H1 (cell line): Measurements from ENCODE around the gene ENTPD1. TPM values are rescaled to one million over a fixed set of nuclear protein-coding genes. Genes with fewer than 3 reads are reported as not detected.

Source experiments
- CTCF ChIA-PET: fragments of 300-600 bp; sonication (Branson Sonifier 250); formaldehyde crosslinking; loops from one replicate; lab custom pipeline; 2021; ENCODE audit not compliant: partially characterized antibody; lab: Charles Lee
- POLR2A ChIA-PET: fragments of 300-600 bp; sonication (Branson Sonifier 250); formaldehyde crosslinking; loops from one replicate; lab custom pipeline; 2021; ENCODE audit warnings: inconsistent platforms; ENCODE audit not compliant: partially characterized antibody; lab: Charles Lee
- DNase-seq, 2 experiments: peaks; one replicate each; pipeline versions ENCODE4 v3.0.0 to v3.0.0-alpha.2; 2010 to 2022; ENCODE audit warnings: low spot score in 2 of 2, low read depth in 1 of 2, mixed read lengths in 1 of 2
- FAIRE-seq: peaks from 2 replicates; lab custom pipeline; 2011; peaks lifted over from hg19 to GRCh38; lab: Jason Lieb, UNC
- H2AFZ ChIP-seq: 2 replicates; pipeline ENCODE4 v1.8.1; 2012; ENCODE audit warnings: low read length, inconsistent platforms
- H2AK5ac ChIP-seq: 2 replicates; pipeline ENCODE4 v1.6.1; 2013; ENCODE audit warnings: low read depth, low read length
- H2BK120ac ChIP-seq: replicated peaks from 2 replicates; pipeline ENCODE3; 2013; ENCODE audit warnings: low read depth, low read length, inconsistent platforms
- H2BK12ac ChIP-seq: 2 replicates; pipeline ENCODE4 v1.6.1; 2013; ENCODE audit warnings: low read depth, low read length
- H2BK15ac ChIP-seq: 2 replicates; pipeline ENCODE4 v1.6.1; 2013; ENCODE audit warnings: low read length
- H2BK20ac ChIP-seq: 2 replicates; pipeline ENCODE4 v1.6.1; 2013; ENCODE audit warnings: low read length
- H2BK5ac ChIP-seq: 2 replicates; pipeline ENCODE4 v1.6.1; 2013; ENCODE audit warnings: low read depth, low read length
- H3K14ac ChIP-seq: 2 replicates; pipeline ENCODE4 v1.6.1; 2013; ENCODE audit warnings: inconsistent platforms; ENCODE audit not compliant: insufficient read length
- H3K18ac ChIP-seq: 2 replicates; pipeline ENCODE4 v1.6.1; 2013; ENCODE audit warnings: low read length; ENCODE audit errors: extremely low read depth
- H3K23ac ChIP-seq: 2 replicates; pipeline ENCODE4 v1.6.1; 2013; ENCODE audit warnings: inconsistent platforms; ENCODE audit not compliant: insufficient read length
- H3K23me2 ChIP-seq: 2 replicates; pipeline ENCODE4 v1.6.1; 2013; ENCODE audit warnings: low read depth, low read length
- H3K27ac ChIP-seq: 2 replicates; pipeline ENCODE4 v1.6.1; 2011; ENCODE audit warnings: low read depth, low read length, inconsistent platforms
- H3K27me3 ChIP-seq, 4 experiments: replicated peaks in 1 of 4; 1 replicate in 1 of 4; 2 replicates in 3 of 4; pipeline versions ENCODE4 v1.6.1 to v1.8.1; 2011 to 2013; ENCODE audit warnings: low read length in 3 of 4, mild to moderate bottlenecking in 3 of 4, inconsistent platforms in 2 of 4, mixed read lengths in 2 of 4, moderate library complexity in 1 of 4; ENCODE audit not compliant: control insufficient read depth in 3 of 4, insufficient read depth in 3 of 4; ENCODE audit errors: extremely low read depth in 1 of 4
- H3K36me3 ChIP-seq, 4 experiments: 2 replicates each; pipeline versions ENCODE4 v1.6.1 to v1.8.1; 2011 to 2013; ENCODE audit warnings: mild to moderate bottlenecking in 4 of 4, low read length in 3 of 4, moderate library complexity in 2 of 4, control low read depth in 1 of 4, inconsistent platforms in 1 of 4; ENCODE audit not compliant: insufficient read depth in 4 of 4, control insufficient read depth in 2 of 4
- H3K4ac ChIP-seq: replicated peaks from 2 replicates; pipeline ENCODE3; 2013; ENCODE audit warnings: low read length, low read depth, mixed read lengths, inconsistent platforms; ENCODE audit not compliant: insufficient read length
- H3K4me1 ChIP-seq, 4 experiments: replicated peaks in 1 of 4; 1 replicate in 1 of 4; 2 replicates in 3 of 4; pipeline versions ENCODE4 v1.6.1 to v1.8.1; 2011 to 2013; ENCODE audit warnings: low read length in 3 of 4, inconsistent platforms in 2 of 4, mixed read lengths in 1 of 4; ENCODE audit not compliant: insufficient read depth in 4 of 4, control insufficient read depth in 3 of 4
- H3K4me2 ChIP-seq, 2 experiments: 2 replicates each; pipeline versions ENCODE4 v1.6.1 to v1.8.1; 2011 to 2013; ENCODE audit warnings: low read depth in 2 of 2, low read length in 2 of 2, control low read depth in 1 of 2, inconsistent platforms in 1 of 2, mild to moderate bottlenecking in 1 of 2; ENCODE audit not compliant: insufficient read depth in 1 of 2
- H3K4me3 ChIP-seq, 4 experiments: fragments of 200-600, 300-600 bp in 1 of 4; sonication (generic), shearing (Covaris generic), sonication (Bioruptor Twin) in 1 of 4; 2 replicates each; pipeline versions ENCODE4 v1.5.1 to v1.8.1; 2011 to 2016; ENCODE audit warnings: low read length in 4 of 4, low read depth in 3 of 4, control low read depth in 2 of 4, inconsistent platforms in 2 of 4, mild to moderate bottlenecking in 2 of 4, mixed read lengths in 1 of 4, moderate library complexity in 1 of 4; ENCODE audit not compliant: insufficient read depth in 2 of 4; ENCODE audit errors: extremely low read depth in 1 of 4
- H3K56ac ChIP-seq: replicated peaks from 2 replicates; pipeline ENCODE3; 2013; ENCODE audit warnings: low read depth, mild to moderate bottlenecking, mixed read lengths, low read length, inconsistent platforms; ENCODE audit not compliant: insufficient read length
- H3K79me1 ChIP-seq: 2 replicates; pipeline ENCODE4 v1.6.1; 2013; ENCODE audit warnings: low read depth, low read length, control low read depth
- H3K79me2 ChIP-seq, 2 experiments: 2 replicates each; pipeline versions ENCODE4 v1.6.1 to v1.8.1; 2012 to 2013; ENCODE audit warnings: low read length in 2 of 2, mild to moderate bottlenecking in 2 of 2, inconsistent platforms in 1 of 2; ENCODE audit not compliant: insufficient read depth in 2 of 2, control insufficient read depth in 1 of 2
- H3K9ac ChIP-seq, 4 experiments: replicated peaks in 1 of 4; 1 replicate in 1 of 4; 2 replicates in 3 of 4; pipeline versions ENCODE4 v1.6.1 to v1.8.1; 2011 to 2013; ENCODE audit warnings: low read depth in 3 of 4, low read length in 3 of 4, control low read depth in 2 of 4, mild to moderate bottlenecking in 2 of 4, moderate library complexity in 2 of 4, inconsistent platforms in 1 of 4; ENCODE audit errors: extremely low read depth in 1 of 4
- H3K9me3 ChIP-seq, 2 experiments: 2 replicates each; pipeline versions ENCODE4 v1.6.1 to v1.8.1; 2012 to 2013; ENCODE audit warnings: mild to moderate bottlenecking in 2 of 2, moderate library complexity in 2 of 2, control low read depth in 1 of 2, inconsistent platforms in 1 of 2, low read depth in 1 of 2, low read length in 1 of 2, mixed read lengths in 1 of 2; ENCODE audit not compliant: insufficient read depth in 2 of 2
- H4K20me1 ChIP-seq, 2 experiments: replicated peaks in 1 of 2; 2 replicates each; pipeline versions ENCODE3 to v1.8.1; 2011 to 2013; ENCODE audit warnings: inconsistent platforms in 2 of 2, low read length in 2 of 2, mild to moderate bottlenecking in 1 of 2; ENCODE audit not compliant: insufficient read depth in 2 of 2, control insufficient read depth in 1 of 2
- H4K5ac ChIP-seq: 2 replicates; pipeline ENCODE4 v1.6.1; 2013; ENCODE audit warnings: low read length, low read depth, mixed read lengths, inconsistent platforms; ENCODE audit not compliant: insufficient read length
- H4K8ac ChIP-seq: 2 replicates; pipeline ENCODE4 v1.8.0; 2013; ENCODE audit warnings: mild to moderate bottlenecking, moderate library complexity, low read length, inconsistent platforms; ENCODE audit not compliant: insufficient read depth; ENCODE audit errors: extremely low read depth
- H4K91ac ChIP-seq: replicated peaks from 2 replicates; pipeline ENCODE3; 2013; ENCODE audit warnings: low read length, mixed read lengths, inconsistent platforms; ENCODE audit not compliant: insufficient read length
- ASH2L ChIP-seq: fragments of 200-600, 300-600 bp; sonication (generic); IDR thresholded peaks from one replicate; pipeline ENCODE4 v1.7.1; 2017; ENCODE audit warnings: low read length
- EGR1 ChIP-seq: IDR thresholded peaks from 2 replicates; pipeline ENCODE4 v1.6.1; 2011; ENCODE audit warnings: low read depth, low read length, borderline replicate concordance
- FOSL1 ChIP-seq: IDR thresholded peaks from 2 replicates; pipeline ENCODE4 v1.6.1; 2011; ENCODE audit warnings: mild to moderate bottlenecking, low read depth, low read length, moderate library complexity; ENCODE audit not compliant: insufficient read depth
- GABPA ChIP-seq: IDR thresholded peaks from 2 replicates; pipeline ENCODE4 v1.6.1; 2011; ENCODE audit warnings: mild to moderate bottlenecking, low read length, moderate library complexity, borderline replicate concordance; ENCODE audit not compliant: insufficient read depth
- MAFK ChIP-seq: IDR thresholded peaks from 2 replicates; pipeline ENCODE4 v1.6.1; 2012; ENCODE audit warnings: low read depth, mild to moderate bottlenecking, improper control_type of control experiment, low read length
- MAX ChIP-seq: IDR thresholded peaks from 2 replicates; pipeline ENCODE4 v1.6.1; 2012; ENCODE audit warnings: inconsistent platforms
- RXRA ChIP-seq: IDR thresholded peaks from 2 replicates; pipeline ENCODE4 v1.6.1; 2011; ENCODE audit warnings: low read depth, mild to moderate bottlenecking, low read length, moderate library complexity; ENCODE audit not compliant: insufficient read depth
- SAP30 ChIP-seq: fragments of 300-600 bp; sonication (generic); IDR thresholded peaks from 2 replicates; pipeline ENCODE4 v1.7.1; 2012; ENCODE audit warnings: low read length, moderate library complexity, mild to moderate bottlenecking, inconsistent platforms; ENCODE audit not compliant: insufficient read depth, insufficient replicate concordance
- SIX5 ChIP-seq: IDR thresholded peaks from 2 replicates; pipeline ENCODE4 v1.6.1; 2011; ENCODE audit warnings: mild to moderate bottlenecking, low read depth, low read length
- SP1 ChIP-seq: IDR thresholded peaks from 2 replicates; pipeline ENCODE4 v1.6.1; 2011; ENCODE audit warnings: low read depth, low read length
- SRF ChIP-seq: IDR thresholded peaks from 2 replicates; pipeline ENCODE4 v1.6.1; 2011; ENCODE audit warnings: mild to moderate bottlenecking, low read depth, low read length, moderate library complexity
- TBP ChIP-seq: IDR thresholded peaks from 2 replicates; pipeline ENCODE4 v1.6.1; 2011; ENCODE audit warnings: low read depth, low read length, improper control_type of control experiment
- polyA plus RNA-seq, 7 experiments: library from polyadenylated mRNA; depleted of rRNA in 3 of 7; stranded (reverse) in 5 of 7; unstranded in 2 of 7; fragments of >200 nt in 5 of 7; fragments of 200-250 nt in 2 of 7; gene quantifications; 1 replicate in 5 of 7; 2 replicates in 1 of 7; 4 replicates in 1 of 7; pipeline versions ENCODE4 v1.2.1 to v1.2.3, GENCODE V29; 2011 to 2013; ENCODE audit warnings: missing spikeins in 2 of 7, mixed read lengths in 2 of 7
- total RNA-seq: library from RNA; stranded (reverse); fragmentation: NEBNext Ultra II Directional; extraction: Animal tissue kit (Norgen Biotek cat#: 25700); gene quantifications from 2 replicates; pipeline ENCODE4 v1.2.1, GENCODE V29; 2021

The ENTPD1 gene
- total and polyA plus RNA-seq, 2 of the 8 experiments (the other 6 are each of a cell fraction or from before 2014, with no cell fraction given), result 2.2 to 2.5 TPM

- Histone ChIP-seq H3K4me2 (no peak overlapping the region), H4K8ac (no peak overlapping the region), H3K36me3 (no peaks in the 10 kb centered on the region), H4K20me1 (no peaks in the 10 kb centered on the region), H3K27me3 (no peaks in the 10 kb centered on the region), H3K79me1 (no peaks in the 10 kb centered on the region), H3K23ac (no peak overlapping the region), H4K5ac (no peak overlapping the region), H3K4me1 (no peaks in the 10 kb centered on the region), H3K9me3 (no peaks in the 10 kb centered on the region), H3K27ac (no peak overlapping the region), H3K56ac (no peak overlapping the region), H2BK5ac (no peak overlapping the region), H3K9ac (no peak overlapping the region), H2AK5ac (no peak overlapping the region), H3K4ac (no peak overlapping the region), H2BK120ac (no peak overlapping the region), H3K23me2 (no peaks in the 10 kb centered on the region), H3K14ac (no peak overlapping the region), H3K79me2 (no peaks in the 10 kb centered on the region), H2BK20ac (no peak overlapping the region)
- CTCF ChIA-PET, result no interaction called here
- FAIRE-seq, result no peak
- POLR2A ChIA-PET, result no interaction called here
- no peak for DNase-seq
- no peak for TF ChIP-seq MAFK
- no peak for TF ChIP-seq FOSL1
- TF ChIP-seq EGR1, result no peak
- no peak for TF ChIP-seq MAX
- no peak for TF ChIP-seq SIX5
- TF ChIP-seq RXRA, result no peak
- no peak for TF ChIP-seq ASH2L
- TF ChIP-seq SAP30, result no peak
- TF ChIP-seq GABPA, result no peak
- TF ChIP-seq SP1, result no peak
- TF ChIP-seq TBP, result no peak
- no peak for TF ChIP-seq SRF
- TF ChIP-seq, all 59 proteins: peak for 0
- H2BK15ac ChIP-seq, result no peak overlapping the region
- no peak overlapping the region for H3K4me3 ChIP-seq
- no peak overlapping the region for H4K91ac ChIP-seq
- H2BK12ac ChIP-seq, result no peak overlapping the region
- H2AFZ ChIP-seq, result no peak overlapping the region
- H3K18ac ChIP-seq, result no peak overlapping the region
Measured at GRCh38 chr10:95748349-95748748, 7.6 kb upstream of the ENTPD1 start.
